HepG2 (cell line): ENCODE data around the gene CATSPERD. TPM values are rescaled to one million over a fixed set of nuclear protein-coding genes. Genes with fewer than 3 reads are reported as not detected.

ENCODE experiments used
- IRX3 ChIP-seq: sonication (generic); formaldehyde crosslinking; IDR thresholded peaks from 2 replicates; pipeline ENCODE4 v1.8.1; 2023; ENCODE audit warnings: mild to moderate bottlenecking, low read depth, missing genetic modification reagents, borderline replicate concordance
- ZBTB33 ChIP-seq: sonication (generic); formaldehyde crosslinking; IDR thresholded peaks from 2 replicates; pipeline ENCODE4 v1.4.0; 2020; ENCODE audit warnings: missing genetic modification reagents
- ZBTB4 ChIP-seq: sonication (generic); formaldehyde crosslinking; IDR thresholded peaks from 2 replicates; pipeline ENCODE4 v1.4.0; 2020; ENCODE audit warnings: missing genetic modification reagents, mild to moderate bottlenecking, borderline replicate concordance
- ZMYM3 ChIP-seq: sonication (generic); formaldehyde crosslinking; IDR thresholded peaks from 2 replicates; pipeline ENCODE4 v1.5.1; 2020; ENCODE audit warnings: mild to moderate bottlenecking, missing genetic modification reagents
- ZNF333 ChIP-seq: sonication (generic); formaldehyde crosslinking; IDR thresholded peaks from 2 replicates; pipeline ENCODE4 v1.4.0; 2020; ENCODE audit warnings: mild to moderate bottlenecking, missing genetic modification reagents, borderline replicate concordance
- ZNF768 ChIP-seq: sonication (generic); formaldehyde crosslinking; IDR thresholded peaks from 2 replicates; pipeline ENCODE4 v1.4.0; 2020; ENCODE audit warnings: missing genetic modification reagents
- polyA plus RNA-seq, 8 experiments: library from polyadenylated mRNA; depleted of rRNA in 3 of 8; stranded (reverse) in 7 of 8; unstranded in 1 of 8; fragments of >200 nt; fragmentation: Illumina TruSeq in 4 of 8; extraction: Trizol in 4 of 8; gene quantifications; 2 replicates each; pipeline versions ENCODE4 v1.2.1 to v1.2.3, GENCODE V29; 2011 to 2016; ENCODE audit warnings: low read depth in 4 of 8, missing spikeins in 1 of 8, mixed read lengths in 1 of 8; ENCODE audit not compliant: insufficient read depth in 1 of 8
- total RNA-seq, 5 experiments: library from RNA; depleted of rRNA; stranded (reverse); fragments of >200 nt; fragmentation: Illumina TruSeq; extraction: Trizol; gene quantifications; 2 replicates each; pipeline ENCODE4 v1.2.3, GENCODE V29; 2016; ENCODE audit warnings: low read depth in 1 of 5

Gene CATSPERD
- total and polyA plus RNA-seq, 2 of the 13 experiments (the other 11 are each of a cell fraction or from before 2014, with no cell fraction given) = 0.04 TPM; not detected in 1

- TF ChIP-seq ZBTB4 (CRISPR knock-in tag) (peak; percentile 64; the same call in 1 of the 2 replicates), ZNF768 (CRISPR knock-in tag) (peak; percentile 21; the same call in 1 of the 2 replicates), IRX3 (CRISPR knock-in tag) (no peak), ZNF333 (no peak), ZBTB33 (CRISPR knock-in tag) (peak; percentile 93), ZMYM3 (CRISPR knock-in tag) (0 out of 2 replicates have a peak, but pooled peaks have one; percentile 4)
Measured at GRCh38 chr19:5687360-5688198, 32.9 kb upstream of the CATSPERD start (continued).
